H1 (cell line): Measurements from ENCODE around the gene RNASE9. TPM values are rescaled to one million over a fixed set of nuclear protein-coding genes. Genes with fewer than 3 reads are reported as not detected.

Experiments used
- CTCF ChIA-PET: fragments of 300-600 bp; sonication (Branson Sonifier 250); formaldehyde crosslinking; loops from one replicate; lab custom pipeline; 2021; ENCODE audit not compliant: partially characterized antibody; lab: Charles Lee
- POLR2A ChIA-PET: fragments of 300-600 bp; sonication (Branson Sonifier 250); formaldehyde crosslinking; loops from one replicate; lab custom pipeline; 2021; ENCODE audit warnings: inconsistent platforms; ENCODE audit not compliant: partially characterized antibody; lab: Charles Lee
- DNase-seq, 2 experiments: peaks; one replicate each; pipeline versions ENCODE4 v3.0.0 to v3.0.0-alpha.2; 2010 to 2022; ENCODE audit warnings: low spot score in 2 of 2, low read depth in 1 of 2, mixed read lengths in 1 of 2
- FAIRE-seq: peaks from 2 replicates; lab custom pipeline; 2011; peaks lifted over from hg19 to GRCh38; lab: Jason Lieb, UNC
- H2AFZ ChIP-seq: 2 replicates; pipeline ENCODE4 v1.8.1; 2012; ENCODE audit warnings: low read length, inconsistent platforms
- H2AK5ac ChIP-seq: 2 replicates; pipeline ENCODE4 v1.6.1; 2013; ENCODE audit warnings: low read depth, low read length
- H2BK120ac ChIP-seq: replicated peaks from 2 replicates; pipeline ENCODE3; 2013; ENCODE audit warnings: low read depth, low read length, inconsistent platforms
- H2BK12ac ChIP-seq: 2 replicates; pipeline ENCODE4 v1.6.1; 2013; ENCODE audit warnings: low read depth, low read length
- H2BK15ac ChIP-seq: 2 replicates; pipeline ENCODE4 v1.6.1; 2013; ENCODE audit warnings: low read length
- H2BK20ac ChIP-seq: 2 replicates; pipeline ENCODE4 v1.6.1; 2013; ENCODE audit warnings: low read length
- H2BK5ac ChIP-seq: 2 replicates; pipeline ENCODE4 v1.6.1; 2013; ENCODE audit warnings: low read depth, low read length
- H3K14ac ChIP-seq: 2 replicates; pipeline ENCODE4 v1.6.1; 2013; ENCODE audit warnings: inconsistent platforms; ENCODE audit not compliant: insufficient read length
- H3K18ac ChIP-seq: 2 replicates; pipeline ENCODE4 v1.6.1; 2013; ENCODE audit warnings: low read length; ENCODE audit errors: extremely low read depth
- H3K23ac ChIP-seq: 2 replicates; pipeline ENCODE4 v1.6.1; 2013; ENCODE audit warnings: inconsistent platforms; ENCODE audit not compliant: insufficient read length
- H3K23me2 ChIP-seq: 2 replicates; pipeline ENCODE4 v1.6.1; 2013; ENCODE audit warnings: low read depth, low read length
- H3K27ac ChIP-seq: 2 replicates; pipeline ENCODE4 v1.6.1; 2011; ENCODE audit warnings: low read depth, low read length, inconsistent platforms
- H3K27me3 ChIP-seq, 4 experiments: replicated peaks in 1 of 4; 1 replicate in 1 of 4; 2 replicates in 3 of 4; pipeline versions ENCODE4 v1.6.1 to v1.8.1; 2011 to 2013; ENCODE audit warnings: low read length in 3 of 4, mild to moderate bottlenecking in 3 of 4, inconsistent platforms in 2 of 4, mixed read lengths in 2 of 4, moderate library complexity in 1 of 4; ENCODE audit not compliant: control insufficient read depth in 3 of 4, insufficient read depth in 3 of 4; ENCODE audit errors: extremely low read depth in 1 of 4
- H3K36me3 ChIP-seq, 4 experiments: 2 replicates each; pipeline versions ENCODE4 v1.6.1 to v1.8.1; 2011 to 2013; ENCODE audit warnings: mild to moderate bottlenecking in 4 of 4, low read length in 3 of 4, moderate library complexity in 2 of 4, control low read depth in 1 of 4, inconsistent platforms in 1 of 4; ENCODE audit not compliant: insufficient read depth in 4 of 4, control insufficient read depth in 2 of 4
- H3K4ac ChIP-seq: replicated peaks from 2 replicates; pipeline ENCODE3; 2013; ENCODE audit warnings: low read length, low read depth, mixed read lengths, inconsistent platforms; ENCODE audit not compliant: insufficient read length
- H3K4me1 ChIP-seq, 4 experiments: replicated peaks in 1 of 4; 1 replicate in 1 of 4; 2 replicates in 3 of 4; pipeline versions ENCODE4 v1.6.1 to v1.8.1; 2011 to 2013; ENCODE audit warnings: low read length in 3 of 4, inconsistent platforms in 2 of 4, mixed read lengths in 1 of 4; ENCODE audit not compliant: insufficient read depth in 4 of 4, control insufficient read depth in 3 of 4
- H3K4me2 ChIP-seq, 2 experiments: 2 replicates each; pipeline versions ENCODE4 v1.6.1 to v1.8.1; 2011 to 2013; ENCODE audit warnings: low read depth in 2 of 2, low read length in 2 of 2, control low read depth in 1 of 2, inconsistent platforms in 1 of 2, mild to moderate bottlenecking in 1 of 2; ENCODE audit not compliant: insufficient read depth in 1 of 2
- H3K4me3 ChIP-seq, 4 experiments: fragments of 200-600, 300-600 bp in 1 of 4; sonication (generic), shearing (Covaris generic), sonication (Bioruptor Twin) in 1 of 4; 2 replicates each; pipeline versions ENCODE4 v1.5.1 to v1.8.1; 2011 to 2016; ENCODE audit warnings: low read length in 4 of 4, low read depth in 3 of 4, control low read depth in 2 of 4, inconsistent platforms in 2 of 4, mild to moderate bottlenecking in 2 of 4, mixed read lengths in 1 of 4, moderate library complexity in 1 of 4; ENCODE audit not compliant: insufficient read depth in 2 of 4; ENCODE audit errors: extremely low read depth in 1 of 4
- H3K56ac ChIP-seq: replicated peaks from 2 replicates; pipeline ENCODE3; 2013; ENCODE audit warnings: low read depth, mild to moderate bottlenecking, mixed read lengths, low read length, inconsistent platforms; ENCODE audit not compliant: insufficient read length
- H3K79me1 ChIP-seq: 2 replicates; pipeline ENCODE4 v1.6.1; 2013; ENCODE audit warnings: low read depth, low read length, control low read depth
- H3K79me2 ChIP-seq, 2 experiments: 2 replicates each; pipeline versions ENCODE4 v1.6.1 to v1.8.1; 2012 to 2013; ENCODE audit warnings: low read length in 2 of 2, mild to moderate bottlenecking in 2 of 2, inconsistent platforms in 1 of 2; ENCODE audit not compliant: insufficient read depth in 2 of 2, control insufficient read depth in 1 of 2
- H3K9ac ChIP-seq, 4 experiments: replicated peaks in 1 of 4; 1 replicate in 1 of 4; 2 replicates in 3 of 4; pipeline versions ENCODE4 v1.6.1 to v1.8.1; 2011 to 2013; ENCODE audit warnings: low read depth in 3 of 4, low read length in 3 of 4, control low read depth in 2 of 4, mild to moderate bottlenecking in 2 of 4, moderate library complexity in 2 of 4, inconsistent platforms in 1 of 4; ENCODE audit errors: extremely low read depth in 1 of 4
- H3K9me3 ChIP-seq, 2 experiments: 2 replicates each; pipeline versions ENCODE4 v1.6.1 to v1.8.1; 2012 to 2013; ENCODE audit warnings: mild to moderate bottlenecking in 2 of 2, moderate library complexity in 2 of 2, control low read depth in 1 of 2, inconsistent platforms in 1 of 2, low read depth in 1 of 2, low read length in 1 of 2, mixed read lengths in 1 of 2; ENCODE audit not compliant: insufficient read depth in 2 of 2
- H4K20me1 ChIP-seq, 2 experiments: replicated peaks in 1 of 2; 2 replicates each; pipeline versions ENCODE3 to v1.8.1; 2011 to 2013; ENCODE audit warnings: inconsistent platforms in 2 of 2, low read length in 2 of 2, mild to moderate bottlenecking in 1 of 2; ENCODE audit not compliant: insufficient read depth in 2 of 2, control insufficient read depth in 1 of 2
- H4K5ac ChIP-seq: 2 replicates; pipeline ENCODE4 v1.6.1; 2013; ENCODE audit warnings: low read length, low read depth, mixed read lengths, inconsistent platforms; ENCODE audit not compliant: insufficient read length
- H4K8ac ChIP-seq: 2 replicates; pipeline ENCODE4 v1.8.0; 2013; ENCODE audit warnings: mild to moderate bottlenecking, moderate library complexity, low read length, inconsistent platforms; ENCODE audit not compliant: insufficient read depth; ENCODE audit errors: extremely low read depth
- H4K91ac ChIP-seq: replicated peaks from 2 replicates; pipeline ENCODE3; 2013; ENCODE audit warnings: low read length, mixed read lengths, inconsistent platforms; ENCODE audit not compliant: insufficient read length
- ASH2L ChIP-seq: fragments of 200-600, 300-600 bp; sonication (generic); IDR thresholded peaks from one replicate; pipeline ENCODE4 v1.7.1; 2017; ENCODE audit warnings: low read length
- CBX8 ChIP-seq: fragments of 300-800, 300-1000 bp; sonication (generic); IDR thresholded peaks from 2 replicates; pipeline ENCODE4 v1.7.1; 2016; ENCODE audit warnings: low read depth, low read length, borderline replicate concordance
- SIN3A ChIP-seq, 2 experiments: IDR thresholded peaks in 1 of 2; conservative IDR thresholded peaks in 1 of 2; 2 replicates each; pipeline ENCODE4 v1.6.1; 2011 to 2012; ENCODE audit warnings: low read length in 2 of 2, improper control_type of control experiment in 1 of 2, low read depth in 1 of 2, mild to moderate bottlenecking in 1 of 2
- SUZ12 ChIP-seq: fragments of 200-600 bp; sonication (generic); IDR thresholded peaks from 2 replicates; pipeline ENCODE4 v1.6.1; 2012; ENCODE audit warnings: mild to moderate bottlenecking, inconsistent platforms, low read length, moderate library complexity, mixed read lengths
- TBP ChIP-seq: IDR thresholded peaks from 2 replicates; pipeline ENCODE4 v1.6.1; 2011; ENCODE audit warnings: low read depth, low read length, improper control_type of control experiment
- WGBS, 2 experiments: shearing (Covaris generic) in 1 of 2; methylation state at CpG; one replicate each; pipeline versions ENCODE4 v1.1.6 to v1.1.7; 2013 to 2015; ENCODE audit warnings: low lambda C conversion rate in 2 of 2, mixed read lengths in 2 of 2, inconsistent platforms in 1 of 2, low coverage in 1 of 2, missing lambda C conversion rate in 1 of 2; ENCODE audit not compliant: insufficient replicate concordance in 2 of 2, insufficient coverage in 1 of 2, insufficient read length in 1 of 2; ENCODE audit errors: extremely low coverage in 1 of 2, missing lambda C conversion rate in 1 of 2; 5-methylcytosine and 5-hydroxymethylcytosine counted together
- polyA plus RNA-seq, 7 experiments: library from polyadenylated mRNA; depleted of rRNA in 3 of 7; stranded (reverse) in 5 of 7; unstranded in 2 of 7; fragments of >200 nt in 5 of 7; fragments of 200-250 nt in 2 of 7; gene quantifications; 1 replicate in 5 of 7; 2 replicates in 1 of 7; 4 replicates in 1 of 7; pipeline versions ENCODE4 v1.2.1 to v1.2.3, GENCODE V29; 2011 to 2013; ENCODE audit warnings: missing spikeins in 2 of 7, mixed read lengths in 2 of 7
- total RNA-seq: library from RNA; stranded (reverse); fragmentation: NEBNext Ultra II Directional; extraction: Animal tissue kit (Norgen Biotek cat#: 25700); gene quantifications from 2 replicates; pipeline ENCODE4 v1.2.1, GENCODE V29; 2021

RNASE9 gene
- total and polyA plus RNA-seq, 2 of the 8 experiments (the other 6 are each of a cell fraction or from before 2014, with no cell fraction given) = 0.06 TPM; not detected in 1

GRCh38 chr14:20539906-20540305 is 20.9 kb downstream of the RNASE9 start:
- H3K9ac ChIP-seq = no peak overlapping the region
- H3K4me2 ChIP-seq = no peak overlapping the region
- H4K5ac ChIP-seq = no peak overlapping the region
- H2BK120ac ChIP-seq = no peak overlapping the region
- no peak overlapping the region for H2AK5ac ChIP-seq
- H3K14ac ChIP-seq = no peak overlapping the region
- no peak overlapping the region for H2AFZ ChIP-seq
- no peak overlapping the region for H2BK5ac ChIP-seq
- H3K27me3 ChIP-seq = no peaks in the 10 kb centered on the region
- no peak overlapping the region for H3K23ac ChIP-seq
- no peak overlapping the region for H2BK12ac ChIP-seq
- H2BK15ac ChIP-seq = no peak overlapping the region
- H4K8ac ChIP-seq = no peak overlapping the region
- no peak overlapping the region for H3K27ac ChIP-seq
- H3K23me2 ChIP-seq = no peaks in the 10 kb centered on the region
- no peaks in the 10 kb centered on the region for H3K79me1 ChIP-seq
- no peak overlapping the region for H3K4me3 ChIP-seq
- FAIRE-seq = no peak
- H3K9me3 ChIP-seq = no peaks in the 10 kb centered on the region
- ChIA-PET CTCF (interaction anchor here (0.7 to 1.7 kb wide), 2 partner anchors 14 to 67 kb away, joined by 4 read pairs; no protein-coding TSS in a partner anchor), POLR2A (no interaction called here)
- no peak overlapping the region for H3K56ac ChIP-seq
- no peaks in the 10 kb centered on the region for H3K36me3 ChIP-seq
- no peak overlapping the region for H3K18ac ChIP-seq
- no peak for DNase-seq
- H4K20me1 ChIP-seq = no peaks in the 10 kb centered on the region
- H3K4me1 ChIP-seq = no peaks in the 10 kb centered on the region
- H4K91ac ChIP-seq = no peak overlapping the region
- H2BK20ac ChIP-seq = no peak overlapping the region
- no peak overlapping the region for H3K4ac ChIP-seq
- WGBS, 2 experiments = 82% methylated on average over 4 of the region's 4 CpGs; no CpG with 5 or more reads in 1 of the 2 experiments
- H3K79me2 ChIP-seq = no peaks in the 10 kb centered on the region
- no peak for TF ChIP-seq SUZ12
- no peak for TF ChIP-seq SIN3A (conservative IDR thresholded peaks at IDR 0.05 in 1 of 2, IDR thresholded peaks at IDR 0.05 in 1 of 2; ENCODE audit: low read depth in 1 of 2, low read length in 2 of 2)
- TF ChIP-seq TBP = no peak
- TF ChIP-seq ASH2L = no peak
- TF ChIP-seq CBX8 = no peak
